HG02610 (cell line): ENCODE measurements around the gene PYCR2.

ENCODE experiments used
- ATAC-seq: cut with Tn5 transposase; IDR thresholded peaks from one replicate; pipeline ENCODE4 v1.9.1; 2021; ENCODE audit warnings: mild to moderate bottlenecking, moderate library complexity; ENCODE audit not compliant: unreplicated experiment

PYCR2 gene

DNA sequence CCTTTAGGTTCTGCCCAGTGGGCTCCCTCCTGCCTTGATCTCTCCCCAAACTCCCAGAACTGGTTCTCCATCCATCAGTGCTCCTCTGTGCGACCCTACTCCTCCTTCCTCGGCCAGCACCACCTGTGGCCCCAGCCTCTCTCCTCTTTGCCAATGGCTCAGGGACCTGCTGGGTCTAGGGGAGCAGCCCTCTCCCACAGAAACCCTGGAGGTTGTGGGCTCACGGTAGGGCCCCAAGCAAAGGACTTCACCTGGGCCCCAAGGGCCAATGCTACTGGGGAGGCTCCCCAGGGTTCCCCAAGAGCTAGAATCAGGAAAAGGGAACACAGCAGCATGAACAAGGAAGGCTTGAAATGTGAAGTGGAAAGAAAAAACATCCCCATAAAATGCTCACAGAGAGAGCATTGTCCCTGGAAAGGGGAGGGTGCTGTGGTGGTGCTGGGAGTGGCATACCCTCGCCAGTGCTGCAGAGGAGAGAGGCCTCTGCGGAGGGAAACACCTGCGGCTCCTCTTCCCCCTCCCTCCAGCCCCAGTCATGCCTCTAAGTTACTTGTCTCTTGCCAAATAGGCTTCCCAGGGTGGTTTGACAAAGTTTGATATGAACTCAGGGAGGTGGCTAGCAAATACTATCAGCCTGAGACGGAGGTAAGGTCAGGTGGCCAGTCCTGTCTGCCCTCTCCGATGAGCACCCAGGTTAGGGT, 44.4 kb downstream of the PYCR2 start:
- ATAC-seq: no peak

DNA sequence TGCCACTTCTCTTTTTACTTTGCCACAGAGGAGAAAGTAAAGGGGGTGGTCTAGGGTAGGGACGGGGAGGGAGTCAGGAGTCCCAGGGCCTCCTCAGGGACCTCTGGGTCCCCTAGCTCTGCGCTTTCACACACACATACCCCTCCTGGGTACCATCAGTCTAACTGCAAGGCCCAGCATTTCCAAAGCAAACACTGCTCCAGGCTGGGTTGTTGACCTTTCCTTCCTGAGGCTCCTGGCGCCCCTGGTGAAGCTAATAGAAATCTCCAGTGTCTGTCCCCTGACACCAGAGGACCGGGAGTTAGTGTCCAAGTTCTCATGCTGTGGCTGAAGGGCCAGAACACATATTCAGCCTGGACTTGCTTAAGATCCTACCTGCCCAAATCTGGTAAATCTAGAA, 45.8 kb downstream of the PYCR2 start:
- ATAC-seq: no peak

DNA sequence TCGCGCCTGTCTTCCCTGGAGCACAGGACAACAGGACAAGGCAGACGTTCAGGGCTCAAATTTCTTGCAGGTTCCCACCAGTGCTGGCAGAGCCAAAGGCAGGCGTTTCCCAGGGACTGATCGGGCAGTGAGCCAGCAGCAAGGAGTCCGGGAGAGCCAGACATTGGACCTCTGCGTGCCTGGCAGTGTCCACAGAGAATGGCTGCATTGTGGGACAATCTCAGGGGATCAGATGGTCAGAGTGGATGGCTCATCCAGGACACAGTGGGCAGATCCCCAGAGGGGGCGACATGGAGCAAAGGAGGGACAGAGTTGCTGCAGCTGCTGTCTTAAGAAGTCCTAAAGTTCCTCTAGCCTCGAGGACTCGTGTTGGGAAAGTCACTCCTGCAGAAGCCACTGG, 46.5 kb downstream of the PYCR2 start:
- ATAC-seq: no peak

DNA sequence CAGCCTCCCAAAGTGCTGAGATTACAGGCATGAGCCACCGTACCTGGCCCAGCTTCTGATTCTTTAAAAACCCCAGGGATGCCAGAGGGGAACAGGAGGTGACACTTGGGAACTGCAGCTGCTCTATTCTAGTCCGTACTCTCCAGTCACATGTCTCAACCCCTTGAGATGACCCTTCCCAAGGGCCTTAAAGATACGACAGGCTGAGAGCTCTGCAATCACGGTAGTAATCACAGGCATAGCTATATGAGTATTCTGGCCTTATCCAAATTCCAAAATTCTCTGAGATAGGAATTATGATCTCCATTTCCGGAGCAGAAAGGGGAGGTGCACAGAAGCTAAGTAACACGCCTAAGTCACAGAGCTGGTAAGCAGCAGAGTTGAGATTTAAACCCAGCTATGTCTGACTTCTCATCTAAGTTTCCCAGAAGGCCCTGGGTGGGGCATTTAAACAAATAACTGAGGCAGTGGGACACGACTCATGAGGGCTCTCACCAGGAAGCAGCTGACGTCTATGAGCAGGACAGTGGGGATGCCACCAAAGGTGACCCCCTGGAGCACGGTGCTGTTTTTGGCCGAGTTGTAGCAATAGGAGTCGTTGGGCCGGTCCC, 47.0 kb downstream of the PYCR2 start:
- ATAC-seq: no peak

DNA sequence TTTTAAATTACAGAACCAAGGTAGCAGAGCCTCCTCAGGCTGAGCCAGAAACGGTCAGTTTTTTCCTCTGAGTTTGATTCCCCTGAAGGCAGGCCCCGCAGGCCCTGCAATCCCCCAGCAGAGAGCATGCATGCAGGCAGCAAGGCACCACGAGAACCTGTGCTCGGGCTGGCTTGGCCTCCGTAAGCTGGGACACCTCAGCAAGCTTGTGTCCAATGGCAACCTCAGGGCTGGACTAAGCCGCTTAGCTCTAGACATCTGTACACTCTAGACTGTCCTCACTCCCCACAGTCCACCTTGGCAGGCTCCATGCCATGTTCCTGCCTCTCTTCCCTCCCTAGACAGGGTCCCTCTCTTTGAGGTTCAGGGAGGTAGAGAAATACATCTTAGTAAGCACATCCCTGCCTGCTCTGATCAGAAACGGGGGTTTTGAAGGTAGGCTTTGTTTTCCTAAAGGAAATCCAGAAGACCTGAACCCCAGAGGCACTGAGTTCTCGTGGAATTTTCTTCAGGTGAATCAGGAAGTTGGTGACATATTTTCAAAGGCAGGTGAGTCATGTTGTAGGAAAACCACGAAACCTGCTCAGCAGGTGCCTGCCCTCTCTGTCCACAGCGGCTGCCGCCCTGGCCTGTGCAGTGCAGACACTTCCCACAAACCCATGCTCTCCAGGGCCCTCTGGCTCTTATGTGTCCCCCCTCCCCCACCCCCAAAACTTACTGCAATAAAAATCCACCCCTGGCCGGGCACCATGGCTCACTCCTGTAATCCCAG, 48.8 kb downstream of the PYCR2 start:
- ATAC-seq: no peak

DNA sequence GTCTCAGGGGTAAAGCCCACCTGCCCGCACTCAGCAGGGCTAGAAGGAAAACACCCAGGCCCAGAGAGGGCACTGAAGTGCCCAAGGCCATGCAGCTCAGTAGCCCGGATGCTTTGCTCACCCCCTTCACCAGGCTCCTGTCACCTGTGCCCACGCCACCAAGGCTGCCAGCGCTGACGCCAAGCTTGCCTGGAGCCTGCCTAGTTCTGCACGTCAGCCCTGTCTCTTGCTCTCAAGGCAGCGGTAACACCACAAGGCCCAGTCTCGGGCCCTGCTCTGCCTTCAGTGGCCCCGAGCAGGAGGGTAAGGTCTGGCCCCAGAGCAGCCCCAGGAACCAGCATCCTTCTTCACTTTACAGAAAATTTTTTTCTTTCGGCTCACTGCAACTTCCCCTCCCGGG, 49.6 kb downstream of the PYCR2 start:
- no peak for ATAC-seq

DNA sequence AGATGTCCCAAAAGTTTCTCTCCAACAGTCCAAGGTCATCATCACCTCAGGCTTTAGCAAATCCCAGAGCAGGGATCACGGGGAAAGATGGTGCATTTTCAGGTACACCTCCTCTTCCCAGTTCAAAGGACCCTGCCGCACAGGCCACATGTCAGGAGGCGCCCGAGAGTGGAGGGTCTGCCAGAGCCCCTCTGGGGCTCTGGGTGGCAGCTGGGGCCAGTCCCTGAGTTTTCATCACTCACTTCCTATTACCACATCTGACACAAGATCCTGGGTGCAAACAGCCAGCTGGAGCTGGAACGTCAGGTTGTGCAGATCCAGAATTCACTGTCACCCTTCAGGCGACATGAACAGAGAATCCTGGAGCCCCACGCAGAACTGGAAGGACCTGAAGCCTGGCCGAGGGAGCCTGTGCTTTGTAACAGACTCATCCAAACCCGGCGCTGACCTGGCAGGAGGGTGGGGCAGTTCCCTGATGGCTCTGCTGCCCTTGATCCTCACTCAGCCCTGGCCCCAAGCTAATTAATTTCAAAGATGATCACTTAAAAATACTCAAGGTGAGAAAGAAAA, 50.7 kb downstream of the PYCR2 start:
- ATAC-seq: no peak

DNA sequence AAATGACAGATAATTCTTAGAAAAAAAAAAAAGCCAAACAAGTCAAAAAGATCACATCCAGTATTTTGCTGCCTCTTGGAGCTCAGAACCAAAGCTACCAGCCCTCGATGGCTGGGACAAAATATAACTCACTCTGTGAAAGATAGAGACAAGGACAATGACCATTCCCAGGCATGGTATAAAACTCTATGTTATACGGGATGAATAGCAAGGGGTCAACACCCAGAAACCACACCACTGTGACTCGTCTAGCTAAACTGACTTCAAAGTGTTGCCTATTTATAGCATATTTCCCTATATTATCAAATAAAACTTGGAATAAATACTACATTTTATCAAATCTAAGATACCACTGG, 52.0 kb downstream of the PYCR2 start:
- no peak for ATAC-seq

DNA sequence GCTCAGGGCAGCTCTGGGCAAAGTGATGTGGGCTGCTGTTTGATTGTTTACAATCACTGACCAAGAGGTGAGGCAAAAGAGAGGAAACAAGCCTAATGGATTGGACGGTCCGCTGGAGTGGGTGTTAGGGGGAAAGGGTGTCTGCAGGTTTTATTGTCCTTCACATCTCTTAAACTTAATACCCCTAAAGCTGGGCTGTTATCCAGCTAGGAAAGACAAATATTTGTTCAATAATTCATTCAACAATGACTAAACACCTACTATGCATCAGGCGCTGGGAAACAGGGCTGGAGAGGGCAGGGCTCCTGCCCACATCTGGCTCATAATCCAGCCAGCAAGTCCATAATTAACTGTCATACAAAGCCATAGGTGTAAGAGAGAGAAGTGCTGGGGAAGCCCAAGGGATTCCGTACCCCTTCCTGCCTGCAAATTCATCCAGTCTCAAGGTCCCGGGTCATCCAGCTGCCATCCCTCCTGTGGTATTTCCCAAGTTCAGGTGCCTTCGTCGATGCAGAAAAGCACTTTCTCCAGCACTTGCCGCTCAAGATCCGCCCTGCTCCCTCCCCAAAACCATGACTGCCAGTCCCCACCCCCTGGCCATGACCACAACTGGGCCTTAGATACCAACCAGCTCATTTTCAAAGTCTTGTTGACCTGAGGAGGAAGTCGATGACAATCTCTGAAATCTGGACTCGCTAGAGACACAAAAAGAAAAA, 52.5 kb downstream of the PYCR2 start:
- ATAC-seq: no peak

DNA sequence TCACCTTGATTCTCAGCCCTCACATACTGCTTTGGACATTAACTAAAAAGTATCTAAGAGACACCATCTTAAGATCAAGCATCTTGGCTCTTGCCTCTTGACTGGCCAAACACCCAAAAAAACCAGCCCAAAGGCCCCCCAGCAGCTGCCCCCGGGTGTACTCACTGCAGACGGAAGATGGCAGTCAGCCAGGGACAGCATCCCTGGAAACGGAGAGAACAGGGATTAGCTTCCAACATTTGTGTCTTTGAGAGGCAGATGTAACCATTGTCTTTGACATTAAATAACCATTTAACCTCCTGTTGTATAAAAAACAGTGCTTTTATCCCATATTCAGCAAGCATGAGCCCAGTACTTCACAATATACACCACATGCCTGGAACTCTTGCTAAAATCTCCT, 53.1 kb downstream of the PYCR2 start:
- no peak for ATAC-seq
